HCT116 (cell line): Measurements from ENCODE around the gene TTF2. TPM values are rescaled to one million over a fixed set of nuclear protein-coding genes. Genes with fewer than 3 reads are reported as not detected.

Experiments
- ATAC-seq: fragments of 200-7000 bp; cut with Tn5 transposase; 2 replicates; pipeline ENCODE4 v1.9.1; 2020; ENCODE audit warnings: mild to moderate bottlenecking, moderate library complexity
- BruUV-seq: library from RNA; stranded (reverse); fragments of 400-500 nt; replicated peaks from 2 replicates; lab custom pipeline; 2021; lab: Mats Ljungman, UMichigan
- CTCF ChIA-PET: fragments of 300-600 bp; sonication (Branson Sonifier 250); formaldehyde crosslinking; loops from one replicate; lab custom pipeline; 2021; ENCODE audit warnings: antibody characterized with exemption; lab: Charles Lee
- POLR2A ChIA-PET: fragments of 300-600, 350-600 bp; sonication (Branson Sonifier 250); formaldehyde crosslinking; loops from one replicate; lab custom pipeline; 2021; ENCODE audit warnings: antibody characterized with exemption; lab: Charles Lee
- RAD21 ChIA-PET, 2 experiments: fragments of 300-600 bp; sonication (Branson Sonifier 250); formaldehyde crosslinking; loops; one replicate each; lab custom pipeline; 2023; ENCODE audit warnings: low total read pairs in 2 of 2; ENCODE audit not compliant: uncharacterized antibody in 2 of 2, unreplicated experiment in 2 of 2, low non-redundant PET in 1 of 2; lab: Charles Lee
- DNase-seq: peaks from one replicate; pipeline ENCODE4 v3.0.0-alpha.2; 2010; ENCODE audit warnings: low read depth, low spot score
- H2AFZ ChIP-seq: fragments of 200-600 bp; shearing (Covaris generic), sonication (generic); 2 replicates; pipeline ENCODE4 v1.6.1; 2017; ENCODE audit warnings: low read depth, mixed run types, mixed read lengths, antibody characterized with exemption, low read length; ENCODE audit not compliant: poor library complexity, severe bottlenecking
- H3K27ac ChIP-seq: 2 replicates; pipeline ENCODE4 v1.5.1; 2012; ENCODE audit warnings: low read depth, low read length
- H3K27me3 ChIP-seq: fragments of 200-600 bp; sonication (generic); 2 replicates; pipeline ENCODE4 v1.6.1; 2016; ENCODE audit warnings: mixed run types, low read length, mixed read lengths; ENCODE audit not compliant: insufficient read depth
- H3K36me3 ChIP-seq, 2 experiments: fragments of 200-500 bp in 1 of 2; fragments of 200-600 bp in 1 of 2; sonication (Bioruptor generic) in 1 of 2; sonication (generic) in 1 of 2; 2 replicates each; pipeline versions ENCODE4 v1.5.1 to v1.6.1; 2014 to 2016; ENCODE audit warnings: low read length in 2 of 2, inconsistent platforms in 1 of 2, mixed read lengths in 1 of 2, mixed run types in 1 of 2; ENCODE audit not compliant: insufficient read depth in 2 of 2, control insufficient read depth in 1 of 2
- H3K4me1 ChIP-seq, 2 experiments: fragments of 200-600 bp in 1 of 2; sonication (generic) in 1 of 2; 2 replicates each; pipeline versions ENCODE4 v1.5.1 to v1.6.1; 2012 to 2017; ENCODE audit warnings: low read length in 2 of 2, inconsistent platforms in 1 of 2, mild to moderate bottlenecking in 1 of 2, mixed read lengths in 1 of 2, mixed run types in 1 of 2, moderate library complexity in 1 of 2; ENCODE audit not compliant: insufficient read depth in 2 of 2, control insufficient read depth in 1 of 2
- H3K4me2 ChIP-seq: fragments of 200-600 bp; sonication (generic); 2 replicates; pipeline ENCODE4 v1.6.1; 2017; ENCODE audit warnings: mixed run types, low read length, mixed read lengths
- H3K4me3 ChIP-seq, 2 experiments: fragments of 200-600 bp in 1 of 2; sonication (generic) in 1 of 2; replicated peaks in 1 of 2; 2 replicates each; pipeline ENCODE4 v1.5.1; 2011 to 2016; ENCODE audit warnings: low read length in 2 of 2, control low read depth in 1 of 2, low read depth in 1 of 2, mild to moderate bottlenecking in 1 of 2, mixed read lengths in 1 of 2, mixed run types in 1 of 2
- H3K79me2 ChIP-seq: fragments of 200-600 bp; sonication (generic); 2 replicates; pipeline ENCODE4 v1.6.1; 2017; ENCODE audit warnings: mild to moderate bottlenecking, mixed run types, low read length, moderate library complexity, mixed read lengths; ENCODE audit not compliant: insufficient read depth
- H3K9ac ChIP-seq: fragments of 200-600 bp; sonication (generic); 2 replicates; pipeline ENCODE4 v1.6.1; 2016; ENCODE audit warnings: low read length, mixed read lengths
- H3K9me2 ChIP-seq: fragments of 200-600 bp; sonication (generic), shearing (Covaris generic); 2 replicates; pipeline ENCODE4 v1.6.1; 2017; ENCODE audit warnings: mixed run types, mild to moderate bottlenecking, moderate library complexity; ENCODE audit not compliant: insufficient read depth
- H3K9me3 ChIP-seq, 2 experiments: fragments of 200-500 bp in 1 of 2; fragments of 200-600 bp in 1 of 2; sonication (Bioruptor generic) in 1 of 2; sonication (generic) in 1 of 2; 2 replicates each; pipeline ENCODE4 v1.6.1; 2014 to 2017; ENCODE audit warnings: low read length in 2 of 2, mixed read lengths in 2 of 2, inconsistent platforms in 1 of 2, low read depth in 1 of 2, mild to moderate bottlenecking in 1 of 2, mixed run types in 1 of 2, moderate library complexity in 1 of 2; ENCODE audit not compliant: control insufficient read depth in 1 of 2, insufficient read depth in 1 of 2
- H4K20me1 ChIP-seq: fragments of 200-600 bp; sonication (generic), shearing (Covaris generic); 2 replicates; pipeline ENCODE4 v1.6.1; 2017; ENCODE audit warnings: mixed run types, mild to moderate bottlenecking, moderate library complexity; ENCODE audit not compliant: insufficient read depth
- CBX3 ChIP-seq: IDR thresholded peaks from 2 replicates; pipeline ENCODE4 v1.6.1; 2012; ENCODE audit warnings: low read depth
- CEBPB ChIP-seq: IDR thresholded peaks from 2 replicates; pipeline ENCODE4 v1.6.1; 2012; ENCODE audit warnings: low read depth
- EGR1 ChIP-seq: IDR thresholded peaks from 2 replicates; pipeline ENCODE4 v1.6.1; 2012; ENCODE audit warnings: low read depth
- FOSL1 ChIP-seq: IDR thresholded peaks from 2 replicates; pipeline ENCODE4 v1.6.1; 2012; ENCODE audit warnings: low read depth
- POLR2A ChIP-seq: IDR thresholded peaks from 2 replicates; pipeline ENCODE4 v1.7.0; 2011; ENCODE audit warnings: borderline replicate concordance; ENCODE audit not compliant: insufficient read depth, insufficient read length; ENCODE audit errors: extremely low read depth
- POLR2AphosphoS5 ChIP-seq: IDR thresholded peaks from 2 replicates; pipeline ENCODE4 v1.6.1; 2011; ENCODE audit warnings: mild to moderate bottlenecking, low read depth, low read length, moderate library complexity
- SRF ChIP-seq: IDR thresholded peaks from 2 replicates; pipeline ENCODE4 v1.6.1; 2012; ENCODE audit warnings: low read depth
- TCF7L2 ChIP-seq: IDR thresholded peaks from 2 replicates; pipeline ENCODE4 v1.7.0; 2011; ENCODE audit warnings: borderline replicate concordance, inconsistent platforms; ENCODE audit not compliant: insufficient read depth, insufficient read length; ENCODE audit errors: extremely low read depth
- YY1 ChIP-seq: IDR thresholded peaks from 2 replicates; pipeline ENCODE4 v1.6.1; 2011; ENCODE audit warnings: low read length, low read depth, moderate library complexity, mild to moderate bottlenecking; ENCODE audit not compliant: insufficient replicate concordance; ENCODE audit errors: extremely low read depth
- ZFX ChIP-seq: fragments of 450-650 bp; IDR thresholded peaks from 2 replicates; pipeline ENCODE4 v1.6.1; 2017
- intact Hi-C: fragments of 100-400 bp; cut with micrococcal nuclease; formaldehyde crosslinking; loops from 2 replicates; pipeline ENCODE4 v1.10.0; 2022
- total RNA-seq: library from RNA; stranded (reverse); gene quantifications from one replicate; pipeline ENCODE4 v1.2.1, GENCODE V29; 2021; ENCODE audit not compliant: unreplicated experiment
- TF ChIP-seq, protein P1 (sequence below): IDR thresholded peaks from 2 replicates; pipeline ENCODE4 v1.6.1; 2011; ENCODE audit warnings: mild to moderate bottlenecking, low read length, moderate library complexity; ENCODE audit not compliant: insufficient replicate concordance; ENCODE audit errors: extremely low read depth

The TTF2 gene
- total RNA-seq, 1 experiment from 2014 or later, result 60.3 TPM

DNA sequence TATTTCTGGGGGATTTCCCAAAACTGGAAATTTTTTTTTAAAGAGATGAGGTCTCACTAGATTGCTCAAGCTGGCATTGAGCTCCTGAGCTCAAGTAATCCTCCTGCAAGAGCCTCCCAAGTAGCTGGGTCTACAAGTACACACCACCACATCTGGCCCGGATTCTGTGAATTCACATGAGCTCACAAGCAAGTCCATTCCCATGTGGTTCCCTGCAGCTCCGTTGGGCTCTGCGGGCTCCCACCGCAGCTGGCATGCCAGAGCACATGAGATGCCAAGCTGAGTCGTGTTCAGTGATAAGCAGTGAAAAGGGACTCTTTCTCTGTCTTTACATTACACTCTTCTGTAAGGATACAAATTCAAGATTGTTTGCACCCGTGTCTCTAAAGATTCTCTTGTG is 21.9 kb upstream of the TTF2 start:
- ChIA-PET POLR2A (no interaction called here), CTCF (no interaction called here), RAD21 (no interaction called here)
- Histone ChIP-seq H3K9me2 (no peaks in the 10 kb centered on the region), H3K27me3 (no peaks in the 10 kb centered on the region), H3K4me2 (no peak overlapping the region), H4K20me1 (no peaks in the 10 kb centered on the region), H3K9me3 (no peaks in the 10 kb centered on the region), H3K4me1 (no peaks in the 10 kb centered on the region), H2AFZ (no peak overlapping the region), H3K27ac (no peak overlapping the region), H3K79me2 (no peaks in the 10 kb centered on the region), H3K9ac (no peak overlapping the region), H3K4me3 (no peak overlapping the region), H3K36me3 (no peaks in the 10 kb centered on the region)
- intact Hi-C loops, result loop anchor here (5.0 kb wide), 1 partner anchor 91 kb away; no protein-coding TSS in a partner anchor
- BruUV-seq, result no TSS peak
- TF ChIP-seq FOSL1 (no peak), SRF (no peak), TCF7L2 (no peak), POLR2A (no peak), CEBPB (no peak), ZFX (no peak), YY1 (no peak), POLR2AphosphoS5 (no peak), EGR1 (no peak), CBX3 (no peak)
- TF ChIP-seq, protein P1, sequence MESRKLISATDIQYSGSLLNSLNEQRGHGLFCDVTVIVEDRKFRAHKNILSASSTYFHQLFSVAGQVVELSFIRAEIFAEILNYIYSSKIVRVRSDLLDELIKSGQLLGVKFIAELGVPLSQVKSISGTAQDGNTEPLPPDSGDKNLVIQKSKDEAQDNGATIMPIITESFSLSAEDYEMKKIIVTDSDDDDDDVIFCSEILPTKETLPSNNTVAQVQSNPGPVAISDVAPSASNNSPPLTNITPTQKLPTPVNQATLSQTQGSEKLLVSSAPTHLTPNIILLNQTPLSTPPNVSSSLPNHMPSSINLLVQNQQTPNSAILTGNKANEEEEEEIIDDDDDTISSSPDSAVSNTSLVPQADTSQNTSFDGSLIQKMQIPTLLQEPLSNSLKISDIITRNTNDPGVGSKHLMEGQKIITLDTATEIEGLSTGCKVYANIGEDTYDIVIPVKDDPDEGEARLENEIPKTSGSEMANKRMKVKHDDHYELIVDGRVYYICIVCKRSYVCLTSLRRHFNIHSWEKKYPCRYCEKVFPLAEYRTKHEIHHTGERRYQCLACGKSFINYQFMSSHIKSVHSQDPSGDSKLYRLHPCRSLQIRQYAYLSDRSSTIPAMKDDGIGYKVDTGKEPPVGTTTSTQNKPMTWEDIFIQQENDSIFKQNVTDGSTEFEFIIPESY, result no peak
- no peak for ATAC-seq
- no peak for DNase-seq
